WTC11 (cell line): ENCODE measurements around the gene PGBD5. TPM values are rescaled to one million over a fixed set of nuclear protein-coding genes. Genes with fewer than 3 reads are reported as not detected.

Source experiments
- ATAC-seq: fragments of 200-7000 bp; cut with Tn5 transposase; 2 replicates; pipeline ENCODE4 v1.10.0; 2021; ENCODE audit warnings: mild to moderate bottlenecking, moderate library complexity
- CTCF ChIA-PET: fragments of 300-600 bp; sonication (Branson Sonifier 250); formaldehyde crosslinking; loops from one replicate; lab custom pipeline; 2021; ENCODE audit warnings: antibody characterized with exemption; lab: Charles Lee
- POLR2A ChIA-PET: fragments of 350-600 bp; sonication (Branson Sonifier 250); formaldehyde crosslinking; loops from one replicate; lab custom pipeline; 2021; ENCODE audit warnings: antibody characterized with exemption; lab: Charles Lee
- DNase-seq: peaks from one replicate; pipeline ENCODE4 v3.0.0; 2021; ENCODE audit warnings: low spot score
- H3K27ac Mint-ChIP-seq: 2 replicates; pipeline ENCODE4 v1.8.0; 2021; ENCODE audit warnings: mixed read lengths
- H3K27me3 Mint-ChIP-seq: 2 replicates; pipeline ENCODE4 v1.8.0; 2021; ENCODE audit warnings: low read depth, mild to moderate bottlenecking, moderate library complexity, mixed read lengths
- H3K36me3 Mint-ChIP-seq: 2 replicates; pipeline ENCODE4 v1.8.0; 2021; ENCODE audit warnings: mixed read lengths
- H3K4me1 Mint-ChIP-seq: 2 replicates; pipeline ENCODE4 v1.8.0; 2022; ENCODE audit warnings: mixed read lengths
- H3K4me3 Mint-ChIP-seq: 2 replicates; pipeline ENCODE4 v1.8.0; 2021; ENCODE audit warnings: mild to moderate bottlenecking, moderate library complexity, mixed read lengths
- H3K9me3 Mint-ChIP-seq: 2 replicates; pipeline ENCODE4 v1.8.0; 2021; ENCODE audit warnings: mixed read lengths
- CBFB ChIP-seq: sonication (generic); formaldehyde crosslinking; IDR thresholded peaks from 2 replicates; pipeline ENCODE4 v1.8.1; 2022; ENCODE audit warnings: mild to moderate bottlenecking, low read depth, missing genetic modification reagents
- FOXK1 ChIP-seq: sonication (generic); formaldehyde crosslinking; IDR thresholded peaks from 2 replicates; pipeline ENCODE4 v1.8.0; 2022; ENCODE audit warnings: mild to moderate bottlenecking, moderate library complexity, missing genetic modification reagents
- GABPB1 ChIP-seq: sonication (generic); formaldehyde crosslinking; IDR thresholded peaks from 2 replicates; pipeline ENCODE4 v1.8.1; 2023; ENCODE audit warnings: mild to moderate bottlenecking, missing genetic modification reagents
- HMGA2 ChIP-seq: fragments of 250-450 bp; sonication (Bioruptor Pico); IDR thresholded peaks from 2 replicates; pipeline ENCODE4 v1.4.0; 2021; ENCODE audit warnings: mild to moderate bottlenecking, moderate library complexity
- NFYB ChIP-seq: sonication (generic); formaldehyde crosslinking; conservative IDR thresholded peaks from 2 replicates; pipeline ENCODE4 v1.8.0; 2022; ENCODE audit warnings: low read depth, missing genetic modification reagents
- RORB ChIP-seq: fragments of 250-450 bp; sonication (Bioruptor Pico); IDR thresholded peaks from 2 replicates; pipeline ENCODE4 v1.9.0; 2021; ENCODE audit warnings: mild to moderate bottlenecking
- TP53 ChIP-seq: sonication (generic); formaldehyde crosslinking; IDR thresholded peaks from 2 replicates; pipeline ENCODE4 v1.8.1; 2023; ENCODE audit warnings: mild to moderate bottlenecking, missing genetic modification reagents
- ZNF121 ChIP-seq: sonication (generic); formaldehyde crosslinking; IDR thresholded peaks from 2 replicates; pipeline ENCODE4 v1.8.0; 2023; ENCODE audit warnings: missing genetic modification reagents
- ZNF138 ChIP-seq: sonication (generic); formaldehyde crosslinking; conservative IDR thresholded peaks from 2 replicates; pipeline ENCODE4 v1.8.1; 2022; ENCODE audit warnings: mild to moderate bottlenecking, moderate library complexity, missing genetic modification reagents
- ZNF263 ChIP-seq: sonication (generic); formaldehyde crosslinking; IDR thresholded peaks from 2 replicates; pipeline ENCODE4 v1.8.1; 2022; ENCODE audit warnings: low read depth, mild to moderate bottlenecking, moderate library complexity, missing genetic modification reagents
- ZNF396 ChIP-seq: fragments of 250-450 bp; sonication (Bioruptor Pico); IDR thresholded peaks from 2 replicates; pipeline ENCODE4 v1.8.0; 2021; ENCODE audit warnings: mild to moderate bottlenecking, moderate library complexity, borderline replicate concordance
- ZNF416 ChIP-seq: fragments of 250-450 bp; sonication (Bioruptor Pico); IDR thresholded peaks from 2 replicates; pipeline ENCODE4 v1.9.0; 2021; ENCODE audit warnings: mild to moderate bottlenecking, inconsistent platforms
- total RNA-seq: library from RNA; stranded (reverse); gene quantifications from 3 replicates; pipeline ENCODE4 v1.2.3, GENCODE V29; 2021
- TF ChIP-seq, protein P1 (sequence below): sonication (generic); formaldehyde crosslinking; IDR thresholded peaks from 2 replicates; pipeline ENCODE4 v1.8.1; 2022; ENCODE audit warnings: low read depth, mild to moderate bottlenecking, moderate library complexity, missing genetic modification reagents, borderline replicate concordance
- TF ChIP-seq, protein P2 (sequence below): sonication (generic); formaldehyde crosslinking; IDR thresholded peaks from 2 replicates; pipeline ENCODE4 v1.8.1; 2023; ENCODE audit warnings: mild to moderate bottlenecking, missing genetic modification reagents, moderate library complexity
- TF ChIP-seq, protein P3 (sequence below): fragments of 250-450 bp; sonication (Bioruptor Pico); conservative IDR thresholded peaks from 2 replicates; pipeline ENCODE4 v1.9.0; 2021; ENCODE audit warnings: mild to moderate bottlenecking
- TF ChIP-seq, protein P4 (sequence below): sonication (generic); formaldehyde crosslinking; IDR thresholded peaks from 2 replicates; pipeline ENCODE4 v1.8.0; 2022; ENCODE audit warnings: mild to moderate bottlenecking, missing genetic modification reagents
- TF ChIP-seq, protein P5 (sequence below): sonication (generic); formaldehyde crosslinking; IDR thresholded peaks from 2 replicates; pipeline ENCODE4 v1.8.0; 2022; ENCODE audit warnings: mild to moderate bottlenecking, missing genetic modification reagents
- TF ChIP-seq, protein P6 (sequence below): sonication (generic); formaldehyde crosslinking; IDR thresholded peaks from 2 replicates; pipeline ENCODE4 v1.8.0; 2022; ENCODE audit warnings: missing genetic modification reagents

PGBD5 gene
- total RNA-seq, 1 experiment from 2014 or later = 23.8 TPM

DNA sequence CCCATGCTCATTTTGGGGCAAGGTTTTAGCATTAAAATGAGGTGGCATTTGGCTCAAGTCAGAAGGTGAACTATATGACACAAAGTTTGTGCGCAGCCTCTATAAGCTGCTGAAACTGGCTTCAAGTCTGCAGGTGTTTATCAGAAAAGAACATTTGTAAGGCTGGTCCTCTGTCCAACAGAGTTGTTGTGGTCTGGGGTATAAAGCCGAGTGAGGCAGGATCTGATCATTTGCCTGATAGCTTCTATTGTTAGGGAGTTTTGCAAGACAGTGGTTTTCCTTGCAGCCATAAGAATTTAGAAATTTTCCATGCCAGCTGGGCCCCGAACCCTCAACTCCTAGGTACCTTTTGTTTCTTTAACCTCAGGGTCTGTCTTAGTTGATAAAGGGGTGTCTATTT is 130.8 kb downstream of the PGBD5 start (continued):
- TF ChIP-seq ZNF263 (no peak), HMGA2 (CRISPR knock-in tag) (no peak)
- TF ChIP-seq, protein P1, sequence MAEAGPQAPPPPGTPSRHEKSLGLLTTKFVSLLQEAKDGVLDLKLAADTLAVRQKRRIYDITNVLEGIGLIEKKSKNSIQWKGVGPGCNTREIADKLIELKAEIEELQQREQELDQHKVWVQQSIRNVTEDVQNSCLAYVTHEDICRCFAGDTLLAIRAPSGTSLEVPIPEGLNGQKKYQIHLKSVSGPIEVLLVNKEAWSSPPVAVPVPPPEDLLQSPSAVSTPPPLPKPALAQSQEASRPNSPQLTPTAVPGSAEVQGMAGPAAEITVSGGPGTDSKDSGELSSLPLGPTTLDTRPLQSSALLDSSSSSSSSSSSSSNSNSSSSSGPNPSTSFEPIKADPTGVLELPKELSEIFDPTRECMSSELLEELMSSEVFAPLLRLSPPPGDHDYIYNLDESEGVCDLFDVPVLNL (CRISPR knock-in tag) = no peak
- TF ChIP-seq, protein P2, sequence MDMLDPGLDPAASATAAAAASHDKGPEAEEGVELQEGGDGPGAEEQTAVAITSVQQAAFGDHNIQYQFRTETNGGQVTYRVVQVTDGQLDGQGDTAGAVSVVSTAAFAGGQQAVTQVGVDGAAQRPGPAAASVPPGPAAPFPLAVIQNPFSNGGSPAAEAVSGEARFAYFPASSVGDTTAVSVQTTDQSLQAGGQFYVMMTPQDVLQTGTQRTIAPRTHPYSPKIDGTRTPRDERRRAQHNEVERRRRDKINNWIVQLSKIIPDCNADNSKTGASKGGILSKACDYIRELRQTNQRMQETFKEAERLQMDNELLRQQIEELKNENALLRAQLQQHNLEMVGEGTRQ (CRISPR knock-in tag) = no peak
- TF ChIP-seq, protein P3, sequence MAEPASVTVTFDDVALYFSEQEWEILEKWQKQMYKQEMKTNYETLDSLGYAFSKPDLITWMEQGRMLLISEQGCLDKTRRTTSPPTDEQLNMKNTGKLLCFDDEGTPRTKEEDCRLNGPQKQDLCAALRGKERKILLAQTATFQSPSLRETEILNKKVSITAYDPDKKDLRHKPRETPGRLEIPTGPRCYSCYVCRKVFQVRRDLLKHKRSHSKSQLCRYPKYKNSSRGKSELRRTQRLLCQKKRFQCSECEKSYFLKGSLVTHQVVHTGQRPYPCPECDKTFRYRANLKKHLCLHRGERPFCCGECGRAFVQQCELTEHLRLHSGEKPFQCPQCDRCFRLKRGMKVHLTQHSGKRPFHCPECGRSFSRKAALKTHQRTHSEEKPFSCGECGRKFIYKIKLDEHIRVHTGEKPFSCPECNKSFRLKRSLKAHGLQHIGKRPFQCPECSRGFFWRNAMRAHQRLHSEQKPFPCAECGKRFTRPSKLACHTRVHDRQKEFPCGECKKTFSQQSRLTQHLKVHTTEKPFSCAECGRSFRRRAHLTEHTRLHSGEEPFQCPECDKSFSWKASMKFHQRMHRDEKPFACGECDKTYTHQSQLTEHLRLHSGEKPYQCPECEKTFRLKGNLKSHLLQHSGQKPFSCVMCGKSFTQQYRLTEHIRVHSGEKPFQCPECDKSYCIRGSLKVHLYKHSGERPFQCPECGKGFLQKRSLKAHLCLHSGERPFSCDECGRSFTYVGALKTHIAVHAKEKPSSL (CRISPR knock-in tag) = no peak

DNA sequence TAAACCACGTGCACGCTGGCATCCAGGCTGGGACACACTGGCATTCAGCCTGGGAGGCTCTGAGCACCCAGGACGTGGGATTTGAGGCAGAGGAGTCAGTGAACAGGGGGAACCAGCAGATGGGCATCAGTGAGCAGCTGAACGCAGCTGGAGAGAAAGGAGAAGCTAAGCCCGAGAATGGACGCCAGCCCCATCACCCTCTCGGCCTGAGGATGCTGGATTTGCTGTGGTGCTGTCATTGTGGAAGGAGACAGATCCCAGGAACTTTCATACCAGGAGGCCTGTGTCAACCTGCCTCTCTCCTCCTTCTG is 132.8 kb downstream of the PGBD5 start:
- Mint-ChIP-seq H3K9me3 (no peaks in the 10 kb centered on the region), H3K36me3 (no peaks in the 10 kb centered on the region)
- POLR2A ChIA-PET = no interaction called here

DNA sequence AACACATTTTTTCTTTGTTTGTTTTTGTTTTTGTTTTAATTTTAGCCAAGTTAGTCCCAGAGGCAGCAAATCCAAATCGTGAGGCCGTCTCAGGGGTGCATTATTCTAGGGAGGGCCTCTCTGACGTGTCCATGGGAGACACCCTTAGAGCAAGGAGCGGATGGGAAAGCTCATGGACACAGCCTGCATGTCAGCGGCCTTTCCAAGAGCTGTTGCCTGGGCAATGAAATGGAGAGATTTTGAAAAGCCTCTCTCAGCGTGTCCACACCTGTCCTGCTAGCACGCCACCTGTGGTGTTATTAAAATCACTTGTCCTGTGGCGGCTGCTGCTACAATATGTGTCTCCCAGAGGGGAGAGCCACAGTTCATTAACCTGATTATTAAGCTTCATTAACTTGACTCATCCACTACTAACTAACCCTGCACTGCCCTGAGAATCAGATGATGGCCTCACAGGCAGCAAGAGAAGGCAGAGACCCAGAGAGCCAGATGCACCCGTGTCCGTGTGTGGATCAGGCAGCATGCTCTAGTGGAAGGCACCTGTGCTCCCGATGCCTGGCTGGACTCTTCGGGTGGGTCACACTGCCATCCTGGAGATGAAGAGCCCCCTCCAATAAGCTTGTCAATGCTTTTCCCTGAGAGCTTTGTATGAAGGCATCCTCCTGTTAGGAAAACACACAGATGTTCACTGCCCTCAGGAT is 133.3 kb downstream of the PGBD5 start:
- Mint-ChIP-seq H3K27ac (no peak overlapping the region; the same call in 1 of the 2 replicates), H3K27me3 (peaks cover 3% of the 10 kb centered on the region; the same call in 1 of the 2 replicates)

More for the DNA sequence above, 132.8 kb downstream of the PGBD5 start:
- CTCF ChIA-PET = interaction anchor here (0.6 kb wide), 1 partner anchor 61 kb away, joined by 4 read pairs; no protein-coding TSS in a partner anchor
- Mint-ChIP-seq H3K27me3 (peaks cover 3% of the 10 kb centered on the region; the same call in 1 of the 2 replicates), H3K4me3 (no peak overlapping the region), H3K27ac (no peak overlapping the region), H3K4me1 (peaks cover 34% of the 10 kb centered on the region)
- TF ChIP-seq ZNF138 (CRISPR knock-in tag) (no peak), ZNF121 (CRISPR knock-in tag) (no peak), GABPB1 (CRISPR knock-in tag) (no peak), NFYB (no peak), TP53 (CRISPR knock-in tag) (no peak), RORB (CRISPR knock-in tag) (no peak), CBFB (CRISPR knock-in tag) (no peak), ZNF396 (CRISPR knock-in tag) (no peak)
- TF ChIP-seq, protein P4, sequence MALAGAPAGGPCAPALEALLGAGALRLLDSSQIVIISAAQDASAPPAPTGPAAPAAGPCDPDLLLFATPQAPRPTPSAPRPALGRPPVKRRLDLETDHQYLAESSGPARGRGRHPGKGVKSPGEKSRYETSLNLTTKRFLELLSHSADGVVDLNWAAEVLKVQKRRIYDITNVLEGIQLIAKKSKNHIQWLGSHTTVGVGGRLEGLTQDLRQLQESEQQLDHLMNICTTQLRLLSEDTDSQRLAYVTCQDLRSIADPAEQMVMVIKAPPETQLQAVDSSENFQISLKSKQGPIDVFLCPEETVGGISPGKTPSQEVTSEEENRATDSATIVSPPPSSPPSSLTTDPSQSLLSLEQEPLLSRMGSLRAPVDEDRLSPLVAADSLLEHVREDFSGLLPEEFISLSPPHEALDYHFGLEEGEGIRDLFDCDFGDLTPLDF (CRISPR knock-in tag) = no peak
- TF ChIP-seq, protein P5, sequence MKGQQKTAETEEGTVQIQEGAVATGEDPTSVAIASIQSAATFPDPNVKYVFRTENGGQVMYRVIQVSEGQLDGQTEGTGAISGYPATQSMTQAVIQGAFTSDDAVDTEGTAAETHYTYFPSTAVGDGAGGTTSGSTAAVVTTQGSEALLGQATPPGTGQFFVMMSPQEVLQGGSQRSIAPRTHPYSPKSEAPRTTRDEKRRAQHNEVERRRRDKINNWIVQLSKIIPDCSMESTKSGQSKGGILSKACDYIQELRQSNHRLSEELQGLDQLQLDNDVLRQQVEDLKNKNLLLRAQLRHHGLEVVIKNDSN (CRISPR knock-in tag) = no peak
- DNase-seq (no peak), ATAC-seq (no peak)

More for the DNA sequence above, 133.3 kb downstream of the PGBD5 start:
- peak overlapping the region; percentile 73 for H3K4me3 Mint-ChIP-seq
- H3K36me3 Mint-ChIP-seq = no peaks in the 10 kb centered on the region
- no peaks in the 10 kb centered on the region for H3K9me3 Mint-ChIP-seq
- TF ChIP-seq, protein P2 (CRISPR knock-in tag) = no peak
- TF ChIP-seq, protein P6, sequence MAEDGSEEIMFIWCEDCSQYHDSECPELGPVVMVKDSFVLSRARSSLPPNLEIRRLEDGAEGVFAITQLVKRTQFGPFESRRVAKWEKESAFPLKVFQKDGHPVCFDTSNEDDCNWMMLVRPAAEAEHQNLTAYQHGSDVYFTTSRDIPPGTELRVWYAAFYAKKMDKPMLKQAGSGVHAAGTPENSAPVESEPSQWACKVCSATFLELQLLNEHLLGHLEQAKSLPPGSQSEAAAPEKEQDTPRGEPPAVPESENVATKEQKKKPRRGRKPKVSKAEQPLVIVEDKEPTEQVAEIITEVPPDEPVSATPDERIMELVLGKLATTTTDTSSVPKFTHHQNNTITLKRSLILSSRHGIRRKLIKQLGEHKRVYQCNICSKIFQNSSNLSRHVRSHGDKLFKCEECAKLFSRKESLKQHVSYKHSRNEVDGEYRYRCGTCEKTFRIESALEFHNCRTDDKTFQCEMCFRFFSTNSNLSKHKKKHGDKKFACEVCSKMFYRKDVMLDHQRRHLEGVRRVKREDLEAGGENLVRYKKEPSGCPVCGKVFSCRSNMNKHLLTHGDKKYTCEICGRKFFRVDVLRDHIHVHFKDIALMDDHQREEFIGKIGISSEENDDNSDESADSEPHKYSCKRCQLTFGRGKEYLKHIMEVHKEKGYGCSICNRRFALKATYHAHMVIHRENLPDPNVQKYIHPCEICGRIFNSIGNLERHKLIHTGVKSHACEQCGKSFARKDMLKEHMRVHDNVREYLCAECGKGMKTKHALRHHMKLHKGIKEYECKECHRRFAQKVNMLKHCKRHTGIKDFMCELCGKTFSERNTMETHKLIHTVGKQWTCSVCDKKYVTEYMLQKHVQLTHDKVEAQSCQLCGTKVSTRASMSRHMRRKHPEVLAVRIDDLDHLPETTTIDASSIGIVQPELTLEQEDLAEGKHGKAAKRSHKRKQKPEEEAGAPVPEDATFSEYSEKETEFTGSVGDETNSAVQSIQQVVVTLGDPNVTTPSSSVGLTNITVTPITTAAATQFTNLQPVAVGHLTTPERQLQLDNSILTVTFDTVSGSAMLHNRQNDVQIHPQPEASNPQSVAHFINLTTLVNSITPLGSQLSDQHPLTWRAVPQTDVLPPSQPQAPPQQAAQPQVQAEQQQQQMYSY (CRISPR knock-in tag) = no peak
- TF ChIP-seq FOXK1 (CRISPR knock-in tag) (no peak), RORB (CRISPR knock-in tag) (no peak), ZNF416 (CRISPR knock-in tag) (no peak), NFYB (no peak), TP53 (CRISPR knock-in tag) (no peak)
- TF ChIP-seq, protein P4 (CRISPR knock-in tag) = no peak
- no peak for DNase-seq
- POLR2A ChIA-PET = no interaction called here
- peak; percentile 37 for ATAC-seq
- H3K4me1 Mint-ChIP-seq = peaks cover 34% of the 10 kb centered on the region
- CTCF ChIA-PET = interaction anchor here (0.6 to 2.7 kb wide), 2 partner anchors 16 to 60 kb away, joined by 4 to 9 read pairs; no protein-coding TSS in a partner anchor
